TTC549 (cell line): ENCODE measurements around the gene HDAC9.

Experiments used
- FAIRE-seq: peaks from 2 replicates; lab custom pipeline; 2012; peaks lifted over from hg19 to GRCh38; lab: Jason Lieb, UNC

The HDAC9 gene

DNA sequence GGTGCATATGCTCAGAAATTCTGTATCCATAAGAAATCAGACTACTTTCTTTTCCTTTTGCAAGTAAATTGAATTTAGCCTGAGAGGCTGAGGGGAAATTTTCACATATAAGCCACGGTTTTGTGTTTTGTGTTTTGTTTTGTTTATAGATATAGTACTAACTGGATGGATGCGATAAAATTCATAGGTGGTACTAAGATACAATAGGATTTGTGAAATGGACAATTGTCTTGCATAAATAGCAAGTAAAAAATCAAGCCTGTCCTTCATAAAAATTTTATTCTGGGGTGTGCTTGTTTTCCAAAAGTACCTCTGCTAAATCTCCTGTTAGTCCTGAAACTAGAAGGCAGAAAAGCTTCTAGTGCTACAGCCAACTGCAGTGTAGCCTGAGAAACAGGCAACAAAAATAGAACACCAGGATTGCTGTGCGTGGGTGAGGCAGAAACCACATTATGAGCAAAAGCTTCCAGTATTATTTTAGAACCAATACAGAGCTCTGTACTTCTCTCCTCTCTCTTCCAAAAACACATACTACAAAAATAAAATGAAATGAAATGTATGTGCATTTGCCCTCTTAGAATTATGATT lies 634 bp upstream of the HDAC9 start:
- FAIRE-seq: no peak

DNA sequence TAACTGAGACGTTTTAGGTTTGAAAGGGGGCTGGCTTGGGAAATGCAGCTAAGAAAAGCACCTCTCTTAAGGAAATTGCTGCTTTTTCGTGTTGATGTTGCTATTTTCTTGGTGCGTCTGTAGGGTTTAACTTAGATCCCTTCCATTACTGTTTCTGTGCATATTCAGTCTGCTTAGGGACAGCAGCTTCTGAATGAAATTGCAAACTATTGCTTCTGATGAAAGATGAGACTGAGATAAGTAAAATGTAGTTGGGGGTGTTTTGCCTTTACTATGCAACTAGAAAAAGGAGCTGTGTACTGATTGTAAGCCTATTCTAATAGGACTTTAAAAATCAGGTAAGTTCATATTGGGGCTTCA lies 772 bp downstream of the HDAC9 start:
- FAIRE-seq: no peak

DNA sequence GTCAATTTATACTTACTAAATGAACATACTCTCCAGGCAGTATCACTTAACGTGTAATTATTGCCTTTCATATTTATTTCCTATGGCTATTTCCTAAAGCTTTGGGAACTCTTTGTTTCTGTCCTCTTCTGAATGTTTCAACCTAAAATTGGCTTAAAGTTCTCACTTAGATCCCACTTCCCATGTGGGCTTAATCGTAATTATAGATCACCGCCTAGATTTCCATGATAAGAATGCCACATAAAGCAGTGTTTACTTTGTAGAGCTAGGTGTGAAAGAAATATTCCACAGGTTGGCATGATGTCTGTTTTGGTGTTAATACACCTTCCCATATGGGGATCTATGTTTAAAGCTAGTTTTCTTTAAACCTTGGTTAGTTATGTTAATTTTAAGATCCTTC lies 1.5 kb downstream of the HDAC9 start:
- no peak for FAIRE-seq

DNA sequence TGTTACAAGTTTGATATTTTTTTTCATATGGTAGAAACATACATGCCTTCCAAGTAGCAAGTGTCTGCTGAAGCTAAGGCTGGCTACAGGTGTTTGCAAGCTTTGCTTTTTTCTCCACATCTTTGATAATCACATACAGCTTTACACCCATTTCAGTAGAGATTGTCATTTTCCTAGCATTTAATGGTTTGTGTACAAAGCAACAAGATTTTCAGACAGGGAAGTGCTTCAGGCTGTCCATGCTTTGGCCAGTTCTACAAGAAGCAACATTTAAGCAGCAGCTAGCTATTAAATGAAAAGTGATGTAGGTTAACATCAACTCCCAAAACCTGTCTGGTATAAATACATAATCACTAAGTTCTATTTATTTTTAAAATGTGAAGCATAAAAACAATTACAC lies 2.3 kb downstream of the HDAC9 start:
- FAIRE-seq: no peak

DNA sequence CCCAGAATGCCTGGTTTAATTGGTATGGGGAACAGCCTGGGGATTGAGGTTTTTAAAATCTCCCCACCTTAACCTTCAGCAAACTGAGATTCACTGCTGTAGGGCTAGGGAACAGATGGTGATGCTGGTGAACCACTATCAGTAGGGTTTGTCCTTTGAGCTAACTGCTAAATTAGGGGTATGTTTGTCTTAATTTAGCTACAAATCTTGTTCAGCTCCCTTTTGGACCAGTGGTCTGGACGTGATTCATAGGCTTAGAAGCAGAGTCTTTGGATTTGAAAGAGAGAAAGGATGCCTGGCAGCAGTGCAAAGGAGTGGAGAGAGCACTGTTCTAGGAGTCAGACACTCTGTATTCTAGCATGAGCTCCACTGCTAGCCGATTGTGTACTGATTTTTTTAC lies 2.8 kb downstream of the HDAC9 start:
- FAIRE-seq: no peak

DNA sequence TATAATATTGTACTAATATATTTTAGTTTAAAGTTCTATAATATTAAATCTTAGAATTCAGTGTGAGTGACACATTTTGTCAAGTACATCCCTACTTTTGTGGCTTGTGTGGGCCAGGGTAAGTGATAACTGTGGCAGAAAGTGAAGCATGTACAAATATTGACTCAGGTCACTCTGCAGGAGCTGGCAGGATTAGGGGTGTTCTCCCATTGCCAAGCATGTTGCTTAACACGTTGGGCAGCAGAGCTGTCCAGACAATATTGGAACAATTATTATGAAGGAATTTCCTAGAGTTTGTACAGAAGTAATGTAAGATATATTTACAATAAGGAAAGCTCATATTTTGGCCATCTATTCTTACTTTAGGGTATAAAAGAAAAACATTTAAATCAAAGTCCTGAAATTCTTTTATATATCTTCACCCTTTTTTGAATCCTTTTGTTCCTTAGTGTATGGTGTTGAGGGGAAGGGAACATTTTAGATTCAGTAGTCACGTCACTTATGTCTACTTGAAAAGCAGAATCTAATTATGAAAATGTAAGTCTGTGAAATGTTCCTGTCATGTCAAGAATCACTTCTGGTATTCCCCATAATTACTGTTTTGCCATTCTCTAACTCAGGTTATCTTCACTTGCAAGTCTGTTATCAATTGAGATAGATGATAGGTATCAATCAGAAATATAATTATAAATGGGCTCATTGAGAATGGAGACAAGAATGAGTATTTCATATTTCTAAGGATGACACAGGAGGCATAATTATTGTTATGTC lies 4.0 kb downstream of the HDAC9 start:
- no peak for FAIRE-seq

DNA sequence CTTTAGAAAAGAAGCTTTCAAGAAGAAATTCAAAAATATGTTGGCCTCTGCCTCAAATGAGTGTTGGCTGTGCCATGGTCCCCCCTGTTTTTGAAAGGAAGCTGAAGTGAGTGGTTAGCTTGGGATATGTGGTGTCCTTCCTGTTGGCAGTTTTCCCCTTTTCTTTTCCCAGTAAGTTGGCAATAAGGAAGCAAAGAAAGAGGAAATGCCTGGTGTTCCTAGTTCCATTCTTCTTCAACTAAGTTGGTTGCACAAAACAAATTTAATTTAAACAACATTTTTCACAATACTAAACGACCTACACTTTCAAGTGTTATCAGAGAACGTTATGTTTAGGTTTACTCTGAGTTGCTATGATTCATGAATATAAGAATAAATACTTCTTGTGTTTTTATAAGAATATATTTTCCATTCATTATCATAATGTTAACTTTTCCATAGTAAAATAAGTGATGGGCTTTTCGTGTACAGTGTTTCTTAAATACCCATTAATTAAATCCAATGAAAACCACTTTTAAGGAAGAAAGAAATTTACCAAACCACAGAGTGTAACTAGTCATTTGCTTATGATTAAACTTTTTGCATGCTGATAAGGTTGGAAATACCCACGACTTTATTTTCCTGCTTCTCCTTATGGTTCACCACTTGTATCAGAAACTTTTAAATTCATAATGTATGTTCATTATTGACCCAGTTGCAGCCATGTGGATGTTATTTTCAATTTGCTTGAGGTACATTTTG lies 7.7 kb downstream of the HDAC9 start:
- no peak for FAIRE-seq

DNA sequence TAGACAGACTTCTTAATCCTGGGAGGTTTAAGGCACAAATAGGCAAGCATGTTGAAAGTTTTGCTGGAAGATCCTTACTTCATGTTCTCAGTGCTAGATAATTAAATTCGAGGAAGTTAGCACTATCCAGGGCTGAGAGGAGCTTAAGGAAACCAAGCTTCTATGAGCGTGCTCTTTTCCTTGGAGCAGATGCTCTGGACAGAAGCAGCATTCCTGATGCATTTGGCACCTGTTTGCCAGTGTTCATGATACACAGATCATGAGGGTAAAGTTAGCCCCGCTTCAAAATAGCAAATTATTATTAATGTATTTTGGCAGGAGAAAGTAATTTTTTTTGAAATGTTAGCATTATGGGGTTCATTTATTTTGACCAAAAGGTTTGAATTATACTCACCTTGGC lies 9.4 kb downstream of the HDAC9 start:
- FAIRE-seq: no peak

DNA sequence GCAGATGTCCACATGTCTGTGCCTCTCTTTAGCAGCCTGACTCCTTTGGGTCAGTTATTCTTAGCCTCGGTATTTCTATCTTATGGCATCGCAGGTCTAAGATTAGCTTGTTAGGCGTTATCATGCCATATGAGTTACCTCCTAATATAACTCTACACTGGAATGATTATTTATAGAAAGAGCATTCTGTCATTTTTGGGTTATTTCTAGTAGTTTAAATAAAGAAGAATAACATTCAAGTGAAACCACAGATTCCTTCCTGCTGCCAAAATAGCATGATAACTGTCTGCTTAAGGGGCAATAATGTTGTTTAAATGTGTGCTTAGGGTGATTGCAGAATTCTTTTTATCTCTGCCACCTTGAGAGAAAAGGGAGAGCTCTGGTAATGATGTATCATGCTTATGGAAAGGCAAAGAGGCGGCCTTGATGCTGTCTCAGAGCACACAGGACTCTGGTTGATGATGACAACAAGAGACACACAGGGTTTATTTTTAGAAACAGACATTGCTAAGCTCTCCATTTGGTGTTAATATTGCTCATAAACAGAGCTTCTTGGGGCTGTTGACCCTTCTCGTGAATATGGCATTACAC lies 10.4 kb downstream of the HDAC9 start:
- FAIRE-seq: no peak

DNA sequence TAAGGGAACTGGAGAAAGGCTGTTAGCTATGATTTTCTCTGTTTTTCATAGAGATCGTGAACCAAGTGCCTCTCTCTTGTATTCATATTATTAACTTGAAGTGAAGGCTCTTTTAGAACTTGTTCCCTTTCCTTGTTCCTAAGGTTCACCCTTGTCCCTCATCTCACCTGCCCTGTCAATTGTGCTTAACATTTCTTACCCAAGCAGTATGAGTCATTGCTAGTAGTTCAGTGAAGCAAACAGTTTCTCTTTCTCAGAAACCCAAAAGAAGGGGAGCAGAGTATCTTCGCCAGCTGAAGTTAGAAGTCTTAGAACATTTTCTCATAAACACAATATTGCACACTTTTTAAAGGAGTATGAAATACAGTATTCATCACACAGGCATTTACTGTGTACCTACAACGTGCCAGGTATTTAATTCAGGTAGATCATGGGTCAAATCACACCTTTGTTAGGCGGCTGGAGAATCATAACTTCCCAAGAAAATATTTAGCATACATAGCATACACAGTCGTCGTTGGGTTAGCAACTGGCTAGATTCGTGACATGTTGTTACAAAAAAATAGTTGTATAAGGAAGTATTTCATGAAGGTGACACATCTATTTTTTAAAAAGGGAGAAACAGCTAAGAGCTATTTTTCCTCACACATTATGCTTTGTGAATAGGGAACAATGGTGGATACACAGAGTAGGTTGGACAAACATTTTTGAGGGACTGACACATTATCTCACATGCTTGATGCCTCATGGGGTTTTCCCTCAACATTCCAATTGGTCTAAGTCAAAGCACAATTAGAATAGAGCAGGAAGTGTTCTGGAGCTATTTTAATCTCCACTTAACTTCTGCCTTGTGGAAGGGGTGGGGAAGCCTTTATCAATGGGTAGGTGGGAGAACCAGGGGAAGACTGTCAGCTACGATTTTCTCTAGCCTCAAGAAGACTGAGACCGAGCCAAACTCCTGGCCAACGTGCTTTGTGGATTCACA lies 13.2 kb downstream of the HDAC9 start:
- FAIRE-seq: no peak

DNA sequence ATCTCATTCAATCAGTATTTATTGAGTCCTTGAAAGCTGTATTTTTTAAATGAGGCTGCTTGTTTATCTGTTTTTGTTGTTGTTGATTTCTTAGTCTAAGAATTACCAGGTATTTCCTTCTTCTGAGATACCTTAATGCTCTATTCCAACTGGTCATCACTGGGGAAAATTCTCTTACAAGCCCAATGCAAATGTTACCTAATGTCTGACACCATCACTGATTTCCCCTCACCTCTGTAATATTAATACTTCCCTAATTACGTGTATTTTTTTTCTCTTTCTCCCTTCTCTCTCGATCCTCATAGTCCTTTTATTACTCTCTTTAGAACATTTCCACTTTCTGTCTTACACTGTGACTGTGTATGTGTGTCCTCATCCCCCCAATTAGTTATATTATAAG lies 13.9 kb downstream of the HDAC9 start:
- no peak for FAIRE-seq

DNA sequence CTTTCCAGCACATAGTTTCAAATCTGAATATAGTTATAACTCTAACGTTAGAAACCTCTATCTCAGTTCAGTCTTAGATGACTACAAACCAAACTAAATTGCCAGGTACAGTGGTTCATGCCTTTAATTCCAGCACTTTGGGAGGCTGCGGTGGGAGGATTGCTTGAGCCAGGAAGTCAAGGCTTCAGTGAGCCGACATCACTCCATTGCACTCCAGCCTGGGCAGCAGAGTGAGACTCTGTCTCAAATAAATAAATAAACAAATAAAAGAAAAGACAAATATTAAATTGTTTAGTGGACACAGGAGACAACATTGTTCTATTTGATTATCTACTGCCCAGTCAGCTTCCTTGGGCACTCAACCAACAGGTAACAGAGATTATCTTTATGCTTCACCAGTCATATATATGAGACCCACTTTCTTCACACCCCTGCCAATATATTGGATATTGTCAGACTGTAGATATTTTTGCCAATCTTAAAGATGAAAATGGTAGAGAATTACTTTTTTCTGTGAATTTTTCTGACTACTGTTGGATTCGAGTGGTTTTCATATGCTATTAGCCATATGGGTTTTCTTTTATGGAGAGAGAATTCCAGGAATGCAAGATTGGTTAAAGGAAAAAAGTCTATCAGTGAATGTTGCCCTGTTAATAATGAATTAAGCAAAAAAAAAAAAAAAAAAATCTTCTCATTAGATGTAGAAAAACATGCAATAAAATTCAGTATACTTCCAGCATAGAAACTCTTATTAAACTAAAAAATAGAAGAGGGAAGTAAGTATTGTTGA lies 16.0 kb downstream of the HDAC9 start:
- no peak for FAIRE-seq

DNA sequence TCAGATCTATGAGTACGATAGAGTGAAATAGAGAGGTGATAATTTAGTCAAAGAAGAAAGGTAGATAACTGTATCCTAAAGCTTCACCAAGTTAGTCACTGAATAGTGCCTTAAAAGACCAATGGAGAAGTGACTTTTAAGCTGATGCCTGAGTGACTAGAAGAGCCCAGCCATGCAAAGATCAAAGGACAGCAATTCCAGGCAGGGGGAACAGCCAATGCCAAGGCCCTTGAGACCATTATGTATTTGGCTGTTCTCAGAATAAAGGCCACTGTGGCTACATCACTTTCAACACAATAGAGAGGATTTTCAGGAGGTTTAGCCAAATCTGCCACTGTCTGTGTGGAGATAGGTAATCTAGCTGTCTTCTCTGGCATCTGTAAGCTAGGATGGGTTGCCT lies 17.8 kb downstream of the HDAC9 start:
- FAIRE-seq: no peak

DNA sequence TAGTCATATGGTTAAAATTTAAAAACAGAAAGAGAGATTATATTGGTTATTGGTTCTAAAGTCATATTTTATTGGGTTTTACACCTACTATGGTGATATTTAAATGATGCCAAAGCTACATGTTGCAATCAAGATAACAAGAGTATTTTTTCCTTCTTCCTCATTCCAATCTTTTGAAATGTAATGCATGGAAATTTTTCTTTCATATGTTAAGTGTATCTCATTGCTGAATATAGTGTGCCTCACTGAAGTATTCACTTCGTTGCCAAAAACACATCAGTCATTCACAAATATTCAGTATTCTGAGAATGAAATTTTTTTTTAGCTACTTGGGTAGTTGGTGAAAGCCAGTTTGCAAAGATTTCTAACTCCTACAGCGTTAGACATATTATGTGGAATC lies 19.5 kb downstream of the HDAC9 start:
- no peak for FAIRE-seq

DNA sequence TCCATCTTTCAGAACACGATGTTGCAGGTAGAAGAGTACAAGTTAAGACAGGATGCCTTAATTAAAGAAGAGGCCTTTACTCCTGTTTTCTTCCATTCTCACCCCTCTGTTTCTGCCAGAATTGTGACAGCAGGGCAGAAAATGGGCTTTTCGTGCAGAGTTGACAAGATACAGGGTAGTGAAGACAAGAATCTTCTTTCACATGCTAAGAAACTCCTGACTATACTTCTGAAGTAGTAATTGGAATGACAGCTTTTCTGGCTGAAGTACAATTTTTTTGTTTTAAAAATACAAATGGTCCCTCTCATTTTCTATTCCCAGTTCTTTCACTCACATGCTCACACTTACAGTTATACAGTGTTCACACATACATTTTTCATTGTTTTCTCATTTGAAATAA lies 22.1 kb downstream of the HDAC9 start:
- no peak for FAIRE-seq

DNA sequence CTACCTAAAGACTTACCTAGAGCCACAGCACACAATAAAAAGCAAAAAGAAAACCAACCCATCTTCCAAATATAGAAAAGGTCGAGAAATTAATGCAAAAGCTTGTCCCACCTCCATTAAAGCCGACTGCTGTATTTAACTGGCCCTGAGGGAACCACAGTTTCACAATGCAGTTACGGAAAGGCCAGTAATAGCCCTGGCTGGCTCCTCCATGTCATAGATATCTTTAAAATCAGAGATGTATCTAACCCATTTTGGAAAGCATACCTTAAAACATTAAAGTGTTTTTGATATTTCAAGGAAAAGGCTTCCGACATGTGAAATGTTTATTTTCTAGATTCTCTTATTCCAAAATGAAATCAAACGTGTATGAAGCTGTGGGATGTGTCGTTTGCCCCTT lies 23.0 kb downstream of the HDAC9 start:
- no peak for FAIRE-seq

DNA sequence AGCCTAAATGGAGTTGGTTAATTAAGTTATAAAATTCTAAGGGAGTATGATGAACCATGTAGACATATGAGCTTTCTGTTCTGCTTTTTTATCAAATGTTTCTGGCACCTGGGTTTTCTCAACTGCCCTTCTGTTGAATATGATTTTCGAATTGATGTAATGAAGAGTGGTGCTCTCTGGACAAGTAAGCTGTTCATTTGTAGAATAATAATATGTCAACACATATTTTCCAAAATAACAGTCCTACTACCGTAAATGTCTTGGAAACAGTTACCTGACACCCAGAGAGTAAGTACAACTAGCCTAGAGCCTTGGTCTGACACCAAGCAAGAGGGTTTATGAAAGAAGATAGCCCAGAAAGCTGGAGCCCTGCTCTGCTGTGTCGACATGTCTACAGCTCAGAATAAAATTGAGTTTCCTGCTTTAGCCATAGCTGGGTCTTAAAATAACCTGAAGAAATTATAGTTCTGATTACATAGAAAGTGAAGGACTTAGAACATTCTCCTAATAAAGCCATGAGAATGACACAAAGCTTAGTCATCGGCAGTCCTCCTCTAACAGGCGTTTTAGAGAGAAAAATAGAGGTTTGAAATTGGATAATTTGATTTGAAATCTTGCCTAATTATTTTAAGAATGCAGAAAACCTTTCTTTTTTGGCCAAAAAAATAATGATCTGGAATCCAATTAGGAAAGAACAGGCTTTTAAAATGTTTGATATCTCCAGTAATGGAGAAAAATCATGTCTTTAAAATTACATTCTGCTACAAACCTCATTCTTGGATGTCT lies 25.1 kb downstream of the HDAC9 start:
- no peak for FAIRE-seq

DNA sequence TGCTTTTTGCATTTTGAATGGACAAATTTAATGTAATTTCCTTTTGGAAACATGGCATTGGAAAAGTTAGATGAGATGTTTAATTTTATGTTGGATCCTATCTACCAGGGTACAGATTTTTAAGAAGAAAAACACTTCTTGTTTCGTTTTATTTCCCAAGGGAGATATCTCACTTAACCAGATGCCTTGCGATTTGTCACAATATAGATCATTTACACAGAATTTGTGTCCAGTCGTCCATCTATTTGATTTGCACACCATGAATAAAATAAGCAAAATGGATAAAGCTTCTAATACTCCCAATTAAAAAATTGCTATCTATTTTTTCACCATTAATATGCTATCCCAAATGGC lies 25.7 kb downstream of the HDAC9 start:
- FAIRE-seq: no peak

DNA sequence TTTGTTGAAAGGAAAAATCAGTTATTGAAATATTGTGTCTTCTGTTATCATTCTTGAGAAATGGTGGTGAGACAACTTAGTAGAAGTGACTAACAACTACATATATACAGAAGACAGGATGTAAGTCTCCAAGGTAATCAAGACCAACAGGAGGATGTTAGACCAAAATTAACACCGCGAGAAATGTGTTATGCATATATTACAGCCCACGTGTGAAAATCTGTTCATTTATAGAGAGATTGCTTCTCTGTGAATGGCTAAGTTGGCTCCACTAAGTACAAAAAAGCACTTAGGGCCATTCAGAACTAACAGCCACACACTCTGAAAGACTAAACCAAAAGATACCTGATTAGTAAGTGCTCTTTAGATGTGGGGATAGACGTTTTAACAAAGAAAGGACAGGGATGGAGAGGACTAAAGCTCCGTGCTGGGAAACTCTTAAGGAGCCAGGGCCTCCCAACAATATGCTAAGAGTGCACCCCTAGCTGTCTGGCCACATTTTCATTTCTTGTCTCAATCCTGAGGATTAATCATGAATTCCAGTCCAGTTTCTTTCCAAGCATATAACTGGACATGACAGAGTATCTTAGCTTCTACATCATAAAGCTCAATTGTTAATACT lies 26.5 kb downstream of the HDAC9 start:
- no peak for FAIRE-seq

DNA sequence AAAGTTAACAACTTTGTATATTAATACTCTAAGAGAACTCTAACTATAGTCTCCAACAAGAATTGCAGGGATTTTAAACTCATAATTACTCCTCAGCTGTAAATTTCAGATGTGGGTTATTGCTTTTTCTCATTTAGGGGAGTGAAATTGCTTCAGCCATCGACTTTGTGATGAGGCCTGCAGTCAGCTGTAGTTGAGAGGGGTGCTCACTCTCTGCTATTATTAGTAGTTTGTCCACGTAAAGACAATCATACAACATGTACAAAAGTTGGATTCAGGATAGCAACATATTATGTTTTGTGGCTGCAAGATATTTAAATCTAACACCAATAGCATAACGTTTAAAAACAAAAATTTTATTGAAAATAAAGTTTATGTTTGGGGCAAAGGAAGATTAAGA lies 28.7 kb downstream of the HDAC9 start:
- FAIRE-seq: no peak
